H1 (cell line): Measurements from ENCODE around the gene DPYD.

ENCODE experiments used
- CEBPB ChIP-seq: IDR thresholded peaks from 2 replicates; pipeline ENCODE4 v1.6.1; 2012; ENCODE audit warnings: low read depth, low read length
- CTCF ChIP-seq, 3 experiments: IDR thresholded peaks; 1 replicate in 2 of 3; 2 replicates in 1 of 3; pipeline versions ENCODE4 v1.5.1 to v1.6.1; 2011; ENCODE audit warnings: low read length in 3 of 3, mild to moderate bottlenecking in 3 of 3, inconsistent platforms in 2 of 3, low read depth in 1 of 3, moderate library complexity in 1 of 3; ENCODE audit not compliant: insufficient read depth in 1 of 3; ENCODE audit errors: control extremely low read depth in 1 of 3
- EP300 ChIP-seq, 2 experiments: IDR thresholded peaks; 1 replicate in 1 of 2; 2 replicates in 1 of 2; pipeline ENCODE4 v1.6.1; 2011 to 2012; ENCODE audit warnings: low read depth in 2 of 2, low read length in 2 of 2, mild to moderate bottlenecking in 2 of 2, borderline replicate concordance in 1 of 2, inconsistent platforms in 1 of 2, moderate library complexity in 1 of 2
- HDAC6 ChIP-seq: IDR thresholded peaks from one replicate; pipeline ENCODE4 v1.7.1; 2012; ENCODE audit warnings: low read depth, mild to moderate bottlenecking, inconsistent platforms, low read length, moderate library complexity
- MAX ChIP-seq: IDR thresholded peaks from 2 replicates; pipeline ENCODE4 v1.6.1; 2012; ENCODE audit warnings: inconsistent platforms
- POLR2A ChIP-seq, 2 experiments: IDR thresholded peaks; 1 replicate in 1 of 2; 2 replicates in 1 of 2; pipeline ENCODE4 v1.6.1; 2011; ENCODE audit warnings: low read depth in 2 of 2, low read length in 2 of 2, mild to moderate bottlenecking in 2 of 2; ENCODE audit errors: control extremely low read depth in 1 of 2
- POLR2AphosphoS5 ChIP-seq: IDR thresholded peaks from 2 replicates; pipeline ENCODE4 v1.6.1; 2011; ENCODE audit warnings: low read depth, low read length
- RNF2 ChIP-seq: fragments of 200-900, 300-1000 bp; sonication (generic); IDR thresholded peaks from 2 replicates; pipeline ENCODE4 v1.7.1; 2016; ENCODE audit warnings: borderline replicate concordance, low read depth, mild to moderate bottlenecking, antibody characterized with exemption, low read length; ENCODE audit not compliant: poor library complexity, severe bottlenecking; ENCODE audit errors: missing control alignments
- SAP30 ChIP-seq: fragments of 300-600 bp; sonication (generic); IDR thresholded peaks from 2 replicates; pipeline ENCODE4 v1.7.1; 2012; ENCODE audit warnings: low read length, moderate library complexity, mild to moderate bottlenecking, inconsistent platforms; ENCODE audit not compliant: insufficient read depth, insufficient replicate concordance
- TAF1 ChIP-seq: IDR thresholded peaks from 2 replicates; pipeline ENCODE4 v1.6.1; 2011; ENCODE audit warnings: mild to moderate bottlenecking, low read depth, low read length
- TBP ChIP-seq: IDR thresholded peaks from 2 replicates; pipeline ENCODE4 v1.6.1; 2011; ENCODE audit warnings: low read depth, low read length, improper control_type of control experiment
- ZNF274 ChIP-seq: IDR thresholded peaks from 2 replicates; pipeline ENCODE4 v1.7.0; 2012; ENCODE audit warnings: low read length, borderline replicate concordance; ENCODE audit errors: extremely low read depth

GRCh38 chr1:97365026-97365425 is 555.8 kb downstream of the DPYD start:
- no peak for TF ChIP-seq ZNF274
- TF ChIP-seq MAX: no peak
- TF ChIP-seq SAP30: no peak
- no peak for TF ChIP-seq EP300 (IDR thresholded peaks at IDR 0.05; ENCODE audit: borderline replicate concordance in 1 of 2, low read depth in 2 of 2, low read length in 2 of 2)
- TF ChIP-seq POLR2A (IDR thresholded peaks at IDR 0.05; ENCODE audit: control extremely low read depth in 1 of 2, low read depth in 2 of 2, low read length in 2 of 2): no peak
- no peak for TF ChIP-seq TBP
- TF ChIP-seq POLR2AphosphoS5: no peak
- no peak for TF ChIP-seq CTCF (IDR thresholded peaks at IDR 0.05; ENCODE audit: control extremely low read depth in 1 of 3, insufficient read depth in 1 of 3, low read depth in 1 of 3, low read length in 3 of 3)
- TF ChIP-seq HDAC6: no peak
- no peak for TF ChIP-seq CEBPB
- TF ChIP-seq TAF1: no peak
- no peak for TF ChIP-seq RNF2
